ENCODE measurements around the gene SF3A2. TPM values are rescaled to one million over a fixed set of nuclear protein-coding genes. Genes with fewer than 3 reads are reported as not detected.
A peak's percentile ranks its signal among the peaks of the same experiment; 100 is the strongest.

SF3A2 gene
- total RNA-seq, 2 experiments from 2014 or later: 124 to 206 TPM

GRCh38 chr19:2249010-2249866 is 12.6 kb downstream of the SF3A2 start, which contains the start of gene AMH:
AMH (plus strand) TSS chr19:2249323; CDS start chr19:2249333, 10 bp downstream.
- ChIA-PET POLR2A (interaction anchor here (0.9 kb wide), 1 partner anchor 10 kb away, joined by 3 read pairs; no protein-coding TSS in a partner anchor), CTCF (ENCODE audit: unreplicated experiment) (no interaction called here)
- Histone ChIP-seq H3K4me3 (ENCODE audit: low read depth, low read length, poor library complexity, severe bottlenecking) (no peak within 1 kb of the TSS), H3K4me2 (ENCODE audit: low read length) (no peak within 1 kb of the TSS), H3K9me2 (ENCODE audit: insufficient read depth, low read length) (no peaks in the 10 kb centered on the region), H3K79me2 (ENCODE audit: insufficient read depth, low read depth, low read length) (no peaks in the 10 kb centered on the region), H3K9me3 (ENCODE audit: low read length) (no peaks in the 10 kb centered on the region), H4K20me1 (ENCODE audit: insufficient read depth, low read length) (no peaks in the 10 kb centered on the region), H3K27ac (ENCODE audit: low read depth, low read length, poor library complexity, severe bottlenecking) (no peak within 1 kb of the TSS), H3K36me3 (ENCODE audit: insufficient read depth, low read length) (peaks cover 52% of the 10 kb centered on the region), H2AFZ (ENCODE audit: low read length) (no peak within 1 kb of the TSS), H3K4me1 (ENCODE audit: insufficient read depth, low read length, poor library complexity, severe bottlenecking) (peaks cover 14% of the 10 kb centered on the region)
- intact Hi-C loops (cut with micrococcal nuclease; ENCODE audit: unreplicated experiment): no loop called here
- no peak for DNase-seq (ENCODE audit: low spot score)
- BruUV-seq (replicated peaks): no TSS peak
- TF ChIP-seq EZH2phosphoT487 (IDR thresholded peaks at IDR 0.05; ENCODE audit: borderline replicate concordance, low read depth, low read length) (no peak), CTCF (conservative IDR thresholded peaks at IDR 0.05; ENCODE audit: low read length) (0 out of 2 replicates have a peak, but pooled peaks have one; percentile 23)

- CTCF ChIA-PET (ENCODE audit: unreplicated experiment): no interaction called here
- POLR2A ChIA-PET: interaction anchor here (0.9 kb wide), 1 partner anchor 9 kb away, joined by 3 read pairs; no protein-coding TSS in a partner anchor
- H2AFZ ChIP-seq (ENCODE audit: low read length): no peak overlapping the region
- no peak overlapping the region for H3K4me3 ChIP-seq (ENCODE audit: low read depth, low read length, poor library complexity, severe bottlenecking)
- no TSS peak for BruUV-seq (replicated peaks)
- peaks cover 43% of the 10 kb centered on the region for H3K36me3 ChIP-seq (ENCODE audit: insufficient read depth, low read length)
- no peak for DNase-seq (ENCODE audit: low spot score)
- no peaks in the 10 kb centered on the region for H3K79me2 ChIP-seq (ENCODE audit: insufficient read depth, low read depth, low read length)
- H4K20me1 ChIP-seq (ENCODE audit: insufficient read depth, low read length): no peaks in the 10 kb centered on the region
- no peak for TF ChIP-seq CTCF (conservative IDR thresholded peaks at IDR 0.05; ENCODE audit: low read length)
- TF ChIP-seq EZH2phosphoT487 (IDR thresholded peaks at IDR 0.05; ENCODE audit: borderline replicate concordance, low read depth, low read length): no peak
- no peak overlapping the region for H3K4me2 ChIP-seq (ENCODE audit: low read length)
- H3K27ac ChIP-seq (ENCODE audit: low read depth, low read length, poor library complexity, severe bottlenecking): no peak overlapping the region
- intact Hi-C loops (cut with micrococcal nuclease; ENCODE audit: unreplicated experiment): no loop called here
- peaks cover 14% of the 10 kb centered on the region for H3K4me1 ChIP-seq (ENCODE audit: insufficient read depth, low read length, poor library complexity, severe bottlenecking)
- no peaks in the 10 kb centered on the region for H3K9me2 ChIP-seq (ENCODE audit: insufficient read depth, low read length)
- no peaks in the 10 kb centered on the region for H3K9me3 ChIP-seq (ENCODE audit: low read length)
These were observed 13.5 kb downstream of the SF3A2 start for GRCh38 chr19:2249880-2250765.

Data from OCI-LY7 (cell line).